HepG2 (cell line): ENCODE data around the gene DOCK4. TPM values are rescaled to one million over a fixed set of nuclear protein-coding genes. Genes with fewer than 3 reads are reported as not detected.
A peak's percentile ranks its signal among the peaks of the same experiment; 100 is the strongest.

Experiments used
- AKAP8 ChIP-seq: sonication (generic); formaldehyde crosslinking; IDR thresholded peaks from 2 replicates; pipeline ENCODE4 v1.5.1; 2020; ENCODE audit warnings: mild to moderate bottlenecking, missing genetic modification reagents
- CCDC6 ChIP-seq: sonication (generic); formaldehyde crosslinking; IDR thresholded peaks from 2 replicates; pipeline ENCODE4 v1.8.1; 2022; ENCODE audit warnings: mild to moderate bottlenecking, missing genetic modification reagents, moderate library complexity
- CHD2 ChIP-seq: IDR thresholded peaks from 2 replicates; pipeline ENCODE4 v1.6.1; 2011; ENCODE audit warnings: low read depth, low read length, improper control_type of control experiment
- GTF3A ChIP-seq: sonication (generic); formaldehyde crosslinking; conservative IDR thresholded peaks from 2 replicates; pipeline ENCODE4 v1.4.0; 2020; ENCODE audit warnings: mild to moderate bottlenecking, missing genetic modification reagents
- HMG20B ChIP-seq: conservative IDR thresholded peaks from 2 replicates; pipeline ENCODE4 v1.6.1; 2016; ENCODE audit warnings: missing genetic modification reagents, missing compliant biosample characterization
- MYC ChIP-seq: sonication (generic); formaldehyde crosslinking; IDR thresholded peaks from 2 replicates; pipeline ENCODE4 v1.9.0; 2021; ENCODE audit warnings: missing genetic modification reagents, borderline replicate concordance
- NCOA1 ChIP-seq: sonication (generic); formaldehyde crosslinking; IDR thresholded peaks from 2 replicates; pipeline ENCODE4 v1.9.0; 2021; ENCODE audit warnings: missing genetic modification reagents
- PBX3 ChIP-seq: sonication (generic); formaldehyde crosslinking; IDR thresholded peaks from 2 replicates; pipeline ENCODE4 v1.8.1; 2023; ENCODE audit warnings: missing genetic modification reagents, inconsistent platforms, borderline replicate concordance
- RFX3 ChIP-seq: IDR thresholded peaks from 2 replicates; pipeline ENCODE4 v1.6.1; 2016; ENCODE audit warnings: missing biosample characterization, missing genetic modification reagents
- SP1 ChIP-seq, 2 experiments: fragments of 450-650 bp in 1 of 2; sonication (generic) in 1 of 2; formaldehyde crosslinking in 1 of 2; IDR thresholded peaks; 2 replicates each; pipeline versions ENCODE4 v1.4.0 to v1.6.1; 2016 to 2020; ENCODE audit warnings: missing genetic modification reagents in 1 of 2
- ZBTB34 ChIP-seq: sonication (generic); formaldehyde crosslinking; IDR thresholded peaks from 2 replicates; pipeline ENCODE4 v1.8.0; 2022; ENCODE audit warnings: mild to moderate bottlenecking, missing genetic modification reagents
- ZBTB44 ChIP-seq: sonication (generic); formaldehyde crosslinking; IDR thresholded peaks from 2 replicates; pipeline ENCODE4 v1.4.0; 2020; ENCODE audit warnings: missing genetic modification reagents
- ZNF572 ChIP-seq: sonication (generic); formaldehyde crosslinking; IDR thresholded peaks from 2 replicates; pipeline ENCODE4 v1.5.1; 2020; ENCODE audit warnings: mild to moderate bottlenecking, missing genetic modification reagents
- polyA plus RNA-seq, 8 experiments: library from polyadenylated mRNA; depleted of rRNA in 3 of 8; stranded (reverse) in 7 of 8; unstranded in 1 of 8; fragments of >200 nt; fragmentation: Illumina TruSeq in 4 of 8; extraction: Trizol in 4 of 8; gene quantifications; 2 replicates each; pipeline versions ENCODE4 v1.2.1 to v1.2.3, GENCODE V29; 2011 to 2016; ENCODE audit warnings: low read depth in 4 of 8, missing spikeins in 1 of 8, mixed read lengths in 1 of 8; ENCODE audit not compliant: insufficient read depth in 1 of 8
- total RNA-seq, 5 experiments: library from RNA; depleted of rRNA; stranded (reverse); fragments of >200 nt; fragmentation: Illumina TruSeq; extraction: Trizol; gene quantifications; 2 replicates each; pipeline ENCODE4 v1.2.3, GENCODE V29; 2016; ENCODE audit warnings: low read depth in 1 of 5
- TF ChIP-seq, protein P1 (sequence below): sonication (generic); formaldehyde crosslinking; IDR thresholded peaks from 2 replicates; pipeline ENCODE4 v1.4.0; 2020; ENCODE audit warnings: mild to moderate bottlenecking, missing genetic modification reagents
- TF ChIP-seq, protein P2 (sequence below): IDR thresholded peaks from 2 replicates; pipeline ENCODE4 v1.6.1; 2016; ENCODE audit warnings: low read depth, missing genetic modification reagents, missing compliant biosample characterization
- TF ChIP-seq, protein P3 (sequence below): sonication (generic); formaldehyde crosslinking; IDR thresholded peaks from 2 replicates; pipeline ENCODE4 v1.8.0; 2022; ENCODE audit warnings: missing genetic modification reagents, mild to moderate bottlenecking, moderate library complexity, borderline replicate concordance

Gene DOCK4
- total and polyA plus RNA-seq, 2 of the 13 experiments (the other 11 are each of a cell fraction or from before 2014, with no cell fraction given), result 13.5 to 17.4 TPM

GRCh38 chr7:112086496-112087254 is 119.5 kb downstream of the DOCK4 start (continued):
- TF ChIP-seq PBX3 (CRISPR knock-in tag), result no peak
- no peak for TF ChIP-seq GTF3A
- no peak for TF ChIP-seq ZNF572 (CRISPR knock-in tag)
- TF ChIP-seq, protein P1, sequence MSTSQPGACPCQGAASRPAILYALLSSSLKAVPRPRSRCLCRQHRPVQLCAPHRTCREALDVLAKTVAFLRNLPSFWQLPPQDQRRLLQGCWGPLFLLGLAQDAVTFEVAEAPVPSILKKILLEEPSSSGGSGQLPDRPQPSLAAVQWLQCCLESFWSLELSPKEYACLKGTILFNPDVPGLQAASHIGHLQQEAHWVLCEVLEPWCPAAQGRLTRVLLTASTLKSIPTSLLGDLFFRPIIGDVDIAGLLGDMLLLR, result no peak
- TF ChIP-seq ZBTB34, result peak; percentile 92
- no peak for TF ChIP-seq ZBTB44
- TF ChIP-seq MYC (CRISPR knock-in tag), result no peak
- no peak for TF ChIP-seq RFX3 (CRISPR knock-in tag)
- peak; percentile 36; the same call in 1 of the 2 replicates for TF ChIP-seq HMG20B (CRISPR knock-in tag)
- TF ChIP-seq NCOA1 (CRISPR knock-in tag), result no peak
- no peak for TF ChIP-seq SP1 (IDR thresholded peaks at IDR 0.05)
- TF ChIP-seq SP1 (CRISPR knock-in tag; IDR thresholded peaks at IDR 0.05), result no peak
- TF ChIP-seq CHD2, result no peak
- TF ChIP-seq, protein P2, sequence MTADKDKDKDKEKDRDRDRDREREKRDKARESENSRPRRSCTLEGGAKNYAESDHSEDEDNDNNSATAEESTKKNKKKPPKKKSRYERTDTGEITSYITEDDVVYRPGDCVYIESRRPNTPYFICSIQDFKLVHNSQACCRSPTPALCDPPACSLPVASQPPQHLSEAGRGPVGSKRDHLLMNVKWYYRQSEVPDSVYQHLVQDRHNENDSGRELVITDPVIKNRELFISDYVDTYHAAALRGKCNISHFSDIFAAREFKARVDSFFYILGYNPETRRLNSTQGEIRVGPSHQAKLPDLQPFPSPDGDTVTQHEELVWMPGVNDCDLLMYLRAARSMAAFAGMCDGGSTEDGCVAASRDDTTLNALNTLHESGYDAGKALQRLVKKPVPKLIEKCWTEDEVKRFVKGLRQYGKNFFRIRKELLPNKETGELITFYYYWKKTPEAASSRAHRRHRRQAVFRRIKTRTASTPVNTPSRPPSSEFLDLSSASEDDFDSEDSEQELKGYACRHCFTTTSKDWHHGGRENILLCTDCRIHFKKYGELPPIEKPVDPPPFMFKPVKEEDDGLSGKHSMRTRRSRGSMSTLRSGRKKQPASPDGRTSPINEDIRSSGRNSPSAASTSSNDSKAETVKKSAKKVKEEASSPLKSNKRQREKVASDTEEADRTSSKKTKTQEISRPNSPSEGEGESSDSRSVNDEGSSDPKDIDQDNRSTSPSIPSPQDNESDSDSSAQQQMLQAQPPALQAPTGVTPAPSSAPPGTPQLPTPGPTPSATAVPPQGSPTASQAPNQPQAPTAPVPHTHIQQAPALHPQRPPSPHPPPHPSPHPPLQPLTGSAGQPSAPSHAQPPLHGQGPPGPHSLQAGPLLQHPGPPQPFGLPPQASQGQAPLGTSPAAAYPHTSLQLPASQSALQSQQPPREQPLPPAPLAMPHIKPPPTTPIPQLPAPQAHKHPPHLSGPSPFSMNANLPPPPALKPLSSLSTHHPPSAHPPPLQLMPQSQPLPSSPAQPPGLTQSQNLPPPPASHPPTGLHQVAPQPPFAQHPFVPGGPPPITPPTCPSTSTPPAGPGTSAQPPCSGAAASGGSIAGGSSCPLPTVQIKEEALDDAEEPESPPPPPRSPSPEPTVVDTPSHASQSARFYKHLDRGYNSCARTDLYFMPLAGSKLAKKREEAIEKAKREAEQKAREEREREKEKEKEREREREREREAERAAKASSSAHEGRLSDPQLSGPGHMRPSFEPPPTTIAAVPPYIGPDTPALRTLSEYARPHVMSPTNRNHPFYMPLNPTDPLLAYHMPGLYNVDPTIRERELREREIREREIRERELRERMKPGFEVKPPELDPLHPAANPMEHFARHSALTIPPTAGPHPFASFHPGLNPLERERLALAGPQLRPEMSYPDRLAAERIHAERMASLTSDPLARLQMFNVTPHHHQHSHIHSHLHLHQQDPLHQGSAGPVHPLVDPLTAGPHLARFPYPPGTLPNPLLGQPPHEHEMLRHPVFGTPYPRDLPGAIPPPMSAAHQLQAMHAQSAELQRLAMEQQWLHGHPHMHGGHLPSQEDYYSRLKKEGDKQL (CRISPR knock-in tag), result no peak; the same call in none of the 2 replicates
- TF ChIP-seq AKAP8 (CRISPR knock-in tag), result no peak
- 0 out of 2 replicates have a peak, but pooled peaks have one; percentile 34 for TF ChIP-seq CCDC6
- TF ChIP-seq, protein P3, sequence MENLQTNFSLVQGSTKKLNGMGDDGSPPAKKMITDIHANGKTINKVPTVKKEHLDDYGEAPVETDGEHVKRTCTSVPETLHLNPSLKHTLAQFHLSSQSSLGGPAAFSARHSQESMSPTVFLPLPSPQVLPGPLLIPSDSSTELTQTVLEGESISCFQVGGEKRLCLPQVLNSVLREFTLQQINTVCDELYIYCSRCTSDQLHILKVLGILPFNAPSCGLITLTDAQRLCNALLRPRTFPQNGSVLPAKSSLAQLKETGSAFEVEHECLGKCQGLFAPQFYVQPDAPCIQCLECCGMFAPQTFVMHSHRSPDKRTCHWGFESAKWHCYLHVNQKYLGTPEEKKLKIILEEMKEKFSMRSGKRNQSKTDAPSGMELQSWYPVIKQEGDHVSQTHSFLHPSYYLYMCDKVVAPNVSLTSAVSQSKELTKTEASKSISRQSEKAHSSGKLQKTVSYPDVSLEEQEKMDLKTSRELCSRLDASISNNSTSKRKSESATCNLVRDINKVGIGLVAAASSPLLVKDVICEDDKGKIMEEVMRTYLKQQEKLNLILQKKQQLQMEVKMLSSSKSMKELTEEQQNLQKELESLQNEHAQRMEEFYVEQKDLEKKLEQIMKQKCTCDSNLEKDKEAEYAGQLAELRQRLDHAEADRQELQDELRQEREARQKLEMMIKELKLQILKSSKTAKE, result peak; percentile 29; the same call in 1 of the 2 replicates
